GM23338 (cell line): ENCODE results near the gene SUV39H2.

ENCODE experiments used
- EZH2phosphoT487 ChIP-seq: fragments of 200-600 bp; sonication (generic); IDR thresholded peaks from one replicate; pipeline ENCODE4 v1.8.1; 2018; ENCODE audit warnings: antibody characterized with exemption; ENCODE audit not compliant: unreplicated experiment
- POLR2AphosphoS5 ChIP-seq: IDR thresholded peaks from 2 replicates; pipeline ENCODE4 v1.6.1; 2016; ENCODE audit warnings: antibody characterized with exemption, low read depth
- TF ChIP-seq, protein P1 (sequence below), 2 experiments: fragments of 200-600 bp in 1 of 2; sonication (generic) in 1 of 2; conservative IDR thresholded peaks; 2 replicates each; pipeline versions ENCODE4 v1.5.1 to v1.6.1; 2016 to 2017; ENCODE audit warnings: antibody characterized with exemption in 2 of 2, low read depth in 2 of 2, mild to moderate bottlenecking in 2 of 2, moderate library complexity in 1 of 2

DNA sequence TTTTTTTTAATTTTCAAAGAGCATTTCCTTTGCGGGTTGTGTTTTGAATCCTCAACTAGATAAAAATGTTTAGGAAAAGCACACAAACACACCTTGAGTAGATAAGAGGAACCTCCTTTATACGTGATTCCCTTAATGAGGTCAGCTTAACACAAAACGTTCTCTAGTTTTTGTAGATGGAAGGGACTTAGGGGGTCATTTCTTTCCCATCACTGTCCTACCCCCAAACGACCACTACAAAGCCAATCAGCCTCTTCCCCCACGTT, 1.2 kb downstream of the SUV39H2 start:
- TF ChIP-seq, protein P1, sequence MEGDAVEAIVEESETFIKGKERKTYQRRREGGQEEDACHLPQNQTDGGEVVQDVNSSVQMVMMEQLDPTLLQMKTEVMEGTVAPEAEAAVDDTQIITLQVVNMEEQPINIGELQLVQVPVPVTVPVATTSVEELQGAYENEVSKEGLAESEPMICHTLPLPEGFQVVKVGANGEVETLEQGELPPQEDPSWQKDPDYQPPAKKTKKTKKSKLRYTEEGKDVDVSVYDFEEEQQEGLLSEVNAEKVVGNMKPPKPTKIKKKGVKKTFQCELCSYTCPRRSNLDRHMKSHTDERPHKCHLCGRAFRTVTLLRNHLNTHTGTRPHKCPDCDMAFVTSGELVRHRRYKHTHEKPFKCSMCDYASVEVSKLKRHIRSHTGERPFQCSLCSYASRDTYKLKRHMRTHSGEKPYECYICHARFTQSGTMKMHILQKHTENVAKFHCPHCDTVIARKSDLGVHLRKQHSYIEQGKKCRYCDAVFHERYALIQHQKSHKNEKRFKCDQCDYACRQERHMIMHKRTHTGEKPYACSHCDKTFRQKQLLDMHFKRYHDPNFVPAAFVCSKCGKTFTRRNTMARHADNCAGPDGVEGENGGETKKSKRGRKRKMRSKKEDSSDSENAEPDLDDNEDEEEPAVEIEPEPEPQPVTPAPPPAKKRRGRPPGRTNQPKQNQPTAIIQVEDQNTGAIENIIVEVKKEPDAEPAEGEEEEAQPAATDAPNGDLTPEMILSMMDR (conservative IDR thresholded peaks at IDR 0.05; ENCODE audit: low read depth in 2 of 2), result no peak
- TF ChIP-seq POLR2AphosphoS5 (no peak), EZH2phosphoT487 (no peak)
